GM18861 (cell line): ENCODE data around the gene KCNAB1.
"Not testable (repeated sequence)": the region's sequence is repeated elsewhere in the genome, so short reads cannot be mapped to it uniquely, and the experiment has no call there.

Source experiments
- ATAC-seq: cut with Tn5 transposase; IDR thresholded peaks from one replicate; pipeline ENCODE4 v1.9.1; 2021; ENCODE audit not compliant: unreplicated experiment

Gene KCNAB1

GRCh38 chr3:156174229-156174847 is 54.0 kb downstream of the KCNAB1 start:
- ATAC-seq, result no peak

- no peak for ATAC-seq
These were observed 55.2 kb downstream of the KCNAB1 start for GRCh38 chr3:156175570-156175969.

GRCh38 chr3:156176048-156176447 is 55.7 kb downstream of the KCNAB1 start:
- no peak for ATAC-seq

- no peak for ATAC-seq
These were observed 56.3 kb downstream of the KCNAB1 start for GRCh38 chr3:156176629-156177210.

GRCh38 chr3:156180077-156180476 is 59.7 kb downstream of the KCNAB1 start:
- no peak for ATAC-seq

- ATAC-seq, result no peak
These were observed 61.1 kb downstream of the KCNAB1 start for GRCh38 chr3:156181509-156181908.

- ATAC-seq, result no peak
These were observed 63.0 kb downstream of the KCNAB1 start for GRCh38 chr3:156183396-156183795.

- ATAC-seq, result no peak
These were observed 63.8 kb downstream of the KCNAB1 start for GRCh38 chr3:156184156-156184555.

- no peak for ATAC-seq
These were observed 66.9 kb downstream of the KCNAB1 start for GRCh38 chr3:156187146-156187769.

GRCh38 chr3:156188757-156189156 is 68.4 kb downstream of the KCNAB1 start:
- no peak for ATAC-seq

- ATAC-seq, result no peak
These were observed 69.5 kb downstream of the KCNAB1 start for GRCh38 chr3:156189927-156190326.

- not testable (repeated sequence) for ATAC-seq
These were observed 74.6 kb downstream of the KCNAB1 start for GRCh38 chr3:156194945-156195344.

- not testable (repeated sequence) for ATAC-seq
These were observed 76.8 kb downstream of the KCNAB1 start for GRCh38 chr3:156197152-156197551.

- no peak for ATAC-seq
These were observed 81.3 kb downstream of the KCNAB1 start for GRCh38 chr3:156201411-156202405.

GRCh38 chr3:156206157-156206556 is 85.8 kb downstream of the KCNAB1 start:
- ATAC-seq, result no peak

GRCh38 chr3:156207802-156208685 is 87.7 kb downstream of the KCNAB1 start:
- ATAC-seq, result no peak

GRCh38 chr3:156209631-156210335 is 89.4 kb downstream of the KCNAB1 start:
- ATAC-seq, result no peak

- ATAC-seq, result no peak
These were observed 91.2 kb downstream of the KCNAB1 start for GRCh38 chr3:156211583-156211982.

GRCh38 chr3:156214676-156215075 is 94.3 kb downstream of the KCNAB1 start:
- ATAC-seq, result no peak

- ATAC-seq, result no peak
These were observed 95.4 kb downstream of the KCNAB1 start for GRCh38 chr3:156215751-156216150.
